H1 (cell line): Measurements from ENCODE around the gene KIDINS220. TPM values are rescaled to one million over a fixed set of nuclear protein-coding genes. Genes with fewer than 3 reads are reported as not detected.

Experiments used
- CTCF ChIA-PET: fragments of 300-600 bp; sonication (Branson Sonifier 250); formaldehyde crosslinking; loops from one replicate; lab custom pipeline; 2021; ENCODE audit not compliant: partially characterized antibody; lab: Charles Lee
- POLR2A ChIA-PET: fragments of 300-600 bp; sonication (Branson Sonifier 250); formaldehyde crosslinking; loops from one replicate; lab custom pipeline; 2021; ENCODE audit warnings: inconsistent platforms; ENCODE audit not compliant: partially characterized antibody; lab: Charles Lee
- DNase-seq, 2 experiments: peaks; one replicate each; pipeline versions ENCODE4 v3.0.0 to v3.0.0-alpha.2; 2010 to 2022; ENCODE audit warnings: low spot score in 2 of 2, low read depth in 1 of 2, mixed read lengths in 1 of 2
- FAIRE-seq: peaks from 2 replicates; lab custom pipeline; 2011; peaks lifted over from hg19 to GRCh38; lab: Jason Lieb, UNC
- H2AFZ ChIP-seq: 2 replicates; pipeline ENCODE4 v1.8.1; 2012; ENCODE audit warnings: low read length, inconsistent platforms
- H2AK5ac ChIP-seq: 2 replicates; pipeline ENCODE4 v1.6.1; 2013; ENCODE audit warnings: low read depth, low read length
- H2BK120ac ChIP-seq: replicated peaks from 2 replicates; pipeline ENCODE3; 2013; ENCODE audit warnings: low read depth, low read length, inconsistent platforms
- H2BK12ac ChIP-seq: 2 replicates; pipeline ENCODE4 v1.6.1; 2013; ENCODE audit warnings: low read depth, low read length
- H2BK15ac ChIP-seq: 2 replicates; pipeline ENCODE4 v1.6.1; 2013; ENCODE audit warnings: low read length
- H2BK20ac ChIP-seq: 2 replicates; pipeline ENCODE4 v1.6.1; 2013; ENCODE audit warnings: low read length
- H2BK5ac ChIP-seq: 2 replicates; pipeline ENCODE4 v1.6.1; 2013; ENCODE audit warnings: low read depth, low read length
- H3K14ac ChIP-seq: 2 replicates; pipeline ENCODE4 v1.6.1; 2013; ENCODE audit warnings: inconsistent platforms; ENCODE audit not compliant: insufficient read length
- H3K18ac ChIP-seq: 2 replicates; pipeline ENCODE4 v1.6.1; 2013; ENCODE audit warnings: low read length; ENCODE audit errors: extremely low read depth
- H3K23ac ChIP-seq: 2 replicates; pipeline ENCODE4 v1.6.1; 2013; ENCODE audit warnings: inconsistent platforms; ENCODE audit not compliant: insufficient read length
- H3K23me2 ChIP-seq: 2 replicates; pipeline ENCODE4 v1.6.1; 2013; ENCODE audit warnings: low read depth, low read length
- H3K27ac ChIP-seq: 2 replicates; pipeline ENCODE4 v1.6.1; 2011; ENCODE audit warnings: low read depth, low read length, inconsistent platforms
- H3K27me3 ChIP-seq, 4 experiments: replicated peaks in 1 of 4; 1 replicate in 1 of 4; 2 replicates in 3 of 4; pipeline versions ENCODE4 v1.6.1 to v1.8.1; 2011 to 2013; ENCODE audit warnings: low read length in 3 of 4, mild to moderate bottlenecking in 3 of 4, inconsistent platforms in 2 of 4, mixed read lengths in 2 of 4, moderate library complexity in 1 of 4; ENCODE audit not compliant: control insufficient read depth in 3 of 4, insufficient read depth in 3 of 4; ENCODE audit errors: extremely low read depth in 1 of 4
- H3K36me3 ChIP-seq, 4 experiments: 2 replicates each; pipeline versions ENCODE4 v1.6.1 to v1.8.1; 2011 to 2013; ENCODE audit warnings: mild to moderate bottlenecking in 4 of 4, low read length in 3 of 4, moderate library complexity in 2 of 4, control low read depth in 1 of 4, inconsistent platforms in 1 of 4; ENCODE audit not compliant: insufficient read depth in 4 of 4, control insufficient read depth in 2 of 4
- H3K4ac ChIP-seq: replicated peaks from 2 replicates; pipeline ENCODE3; 2013; ENCODE audit warnings: low read length, low read depth, mixed read lengths, inconsistent platforms; ENCODE audit not compliant: insufficient read length
- H3K4me1 ChIP-seq, 4 experiments: replicated peaks in 1 of 4; 1 replicate in 1 of 4; 2 replicates in 3 of 4; pipeline versions ENCODE4 v1.6.1 to v1.8.1; 2011 to 2013; ENCODE audit warnings: low read length in 3 of 4, inconsistent platforms in 2 of 4, mixed read lengths in 1 of 4; ENCODE audit not compliant: insufficient read depth in 4 of 4, control insufficient read depth in 3 of 4
- H3K4me2 ChIP-seq, 2 experiments: 2 replicates each; pipeline versions ENCODE4 v1.6.1 to v1.8.1; 2011 to 2013; ENCODE audit warnings: low read depth in 2 of 2, low read length in 2 of 2, control low read depth in 1 of 2, inconsistent platforms in 1 of 2, mild to moderate bottlenecking in 1 of 2; ENCODE audit not compliant: insufficient read depth in 1 of 2
- H3K4me3 ChIP-seq, 4 experiments: fragments of 200-600, 300-600 bp in 1 of 4; sonication (generic), shearing (Covaris generic), sonication (Bioruptor Twin) in 1 of 4; 2 replicates each; pipeline versions ENCODE4 v1.5.1 to v1.8.1; 2011 to 2016; ENCODE audit warnings: low read length in 4 of 4, low read depth in 3 of 4, control low read depth in 2 of 4, inconsistent platforms in 2 of 4, mild to moderate bottlenecking in 2 of 4, mixed read lengths in 1 of 4, moderate library complexity in 1 of 4; ENCODE audit not compliant: insufficient read depth in 2 of 4; ENCODE audit errors: extremely low read depth in 1 of 4
- H3K56ac ChIP-seq: replicated peaks from 2 replicates; pipeline ENCODE3; 2013; ENCODE audit warnings: low read depth, mild to moderate bottlenecking, mixed read lengths, low read length, inconsistent platforms; ENCODE audit not compliant: insufficient read length
- H3K79me1 ChIP-seq: 2 replicates; pipeline ENCODE4 v1.6.1; 2013; ENCODE audit warnings: low read depth, low read length, control low read depth
- H3K79me2 ChIP-seq, 2 experiments: 2 replicates each; pipeline versions ENCODE4 v1.6.1 to v1.8.1; 2012 to 2013; ENCODE audit warnings: low read length in 2 of 2, mild to moderate bottlenecking in 2 of 2, inconsistent platforms in 1 of 2; ENCODE audit not compliant: insufficient read depth in 2 of 2, control insufficient read depth in 1 of 2
- H3K9ac ChIP-seq, 4 experiments: replicated peaks in 1 of 4; 1 replicate in 1 of 4; 2 replicates in 3 of 4; pipeline versions ENCODE4 v1.6.1 to v1.8.1; 2011 to 2013; ENCODE audit warnings: low read depth in 3 of 4, low read length in 3 of 4, control low read depth in 2 of 4, mild to moderate bottlenecking in 2 of 4, moderate library complexity in 2 of 4, inconsistent platforms in 1 of 4; ENCODE audit errors: extremely low read depth in 1 of 4
- H3K9me3 ChIP-seq, 2 experiments: 2 replicates each; pipeline versions ENCODE4 v1.6.1 to v1.8.1; 2012 to 2013; ENCODE audit warnings: mild to moderate bottlenecking in 2 of 2, moderate library complexity in 2 of 2, control low read depth in 1 of 2, inconsistent platforms in 1 of 2, low read depth in 1 of 2, low read length in 1 of 2, mixed read lengths in 1 of 2; ENCODE audit not compliant: insufficient read depth in 2 of 2
- H4K20me1 ChIP-seq, 2 experiments: replicated peaks in 1 of 2; 2 replicates each; pipeline versions ENCODE3 to v1.8.1; 2011 to 2013; ENCODE audit warnings: inconsistent platforms in 2 of 2, low read length in 2 of 2, mild to moderate bottlenecking in 1 of 2; ENCODE audit not compliant: insufficient read depth in 2 of 2, control insufficient read depth in 1 of 2
- H4K5ac ChIP-seq: 2 replicates; pipeline ENCODE4 v1.6.1; 2013; ENCODE audit warnings: low read length, low read depth, mixed read lengths, inconsistent platforms; ENCODE audit not compliant: insufficient read length
- H4K8ac ChIP-seq: 2 replicates; pipeline ENCODE4 v1.8.0; 2013; ENCODE audit warnings: mild to moderate bottlenecking, moderate library complexity, low read length, inconsistent platforms; ENCODE audit not compliant: insufficient read depth; ENCODE audit errors: extremely low read depth
- H4K91ac ChIP-seq: replicated peaks from 2 replicates; pipeline ENCODE3; 2013; ENCODE audit warnings: low read length, mixed read lengths, inconsistent platforms; ENCODE audit not compliant: insufficient read length
- CBX5 ChIP-seq: fragments of 300-800, 300-1000 bp; sonication (generic); IDR thresholded peaks from 2 replicates; pipeline ENCODE4 v1.7.1; 2016; ENCODE audit warnings: antibody characterized with exemption, low read length, low read depth
- CBX8 ChIP-seq: fragments of 300-800, 300-1000 bp; sonication (generic); IDR thresholded peaks from 2 replicates; pipeline ENCODE4 v1.7.1; 2016; ENCODE audit warnings: low read depth, low read length, borderline replicate concordance
- EZH2 ChIP-seq: fragments of 200-600 bp; sonication (generic); IDR thresholded peaks from 2 replicates; pipeline ENCODE4 v1.7.1; 2012; ENCODE audit warnings: low read depth, mild to moderate bottlenecking, moderate library complexity, low read length, inconsistent platforms; ENCODE audit not compliant: severe bottlenecking
- GABPA ChIP-seq: IDR thresholded peaks from 2 replicates; pipeline ENCODE4 v1.6.1; 2011; ENCODE audit warnings: mild to moderate bottlenecking, low read length, moderate library complexity, borderline replicate concordance; ENCODE audit not compliant: insufficient read depth
- HDAC6 ChIP-seq: IDR thresholded peaks from one replicate; pipeline ENCODE4 v1.7.1; 2012; ENCODE audit warnings: low read depth, mild to moderate bottlenecking, inconsistent platforms, low read length, moderate library complexity
- KDM1A ChIP-seq: fragments of 200-600, 300-600 bp; sonication (generic); IDR thresholded peaks from 2 replicates; pipeline ENCODE4 v1.7.1; 2016; ENCODE audit warnings: mild to moderate bottlenecking, low read length, borderline replicate concordance
- RFX5 ChIP-seq: IDR thresholded peaks from 2 replicates; pipeline ENCODE4 v1.6.1; 2011; ENCODE audit warnings: low read depth, low read length, improper control_type of control experiment, borderline replicate concordance
- RXRA ChIP-seq: IDR thresholded peaks from 2 replicates; pipeline ENCODE4 v1.6.1; 2011; ENCODE audit warnings: low read depth, mild to moderate bottlenecking, low read length, moderate library complexity; ENCODE audit not compliant: insufficient read depth
- SIN3A ChIP-seq, 2 experiments: IDR thresholded peaks in 1 of 2; conservative IDR thresholded peaks in 1 of 2; 2 replicates each; pipeline ENCODE4 v1.6.1; 2011 to 2012; ENCODE audit warnings: low read length in 2 of 2, improper control_type of control experiment in 1 of 2, low read depth in 1 of 2, mild to moderate bottlenecking in 1 of 2
- TBP ChIP-seq: IDR thresholded peaks from 2 replicates; pipeline ENCODE4 v1.6.1; 2011; ENCODE audit warnings: low read depth, low read length, improper control_type of control experiment
- ZNF274 ChIP-seq: IDR thresholded peaks from 2 replicates; pipeline ENCODE4 v1.7.0; 2012; ENCODE audit warnings: low read length, borderline replicate concordance; ENCODE audit errors: extremely low read depth
- WGBS, 2 experiments: shearing (Covaris generic) in 1 of 2; methylation state at CpG; one replicate each; pipeline versions ENCODE4 v1.1.6 to v1.1.7; 2013 to 2015; ENCODE audit warnings: low lambda C conversion rate in 2 of 2, mixed read lengths in 2 of 2, inconsistent platforms in 1 of 2, low coverage in 1 of 2, missing lambda C conversion rate in 1 of 2; ENCODE audit not compliant: insufficient replicate concordance in 2 of 2, insufficient coverage in 1 of 2, insufficient read length in 1 of 2; ENCODE audit errors: extremely low coverage in 1 of 2, missing lambda C conversion rate in 1 of 2; 5-methylcytosine and 5-hydroxymethylcytosine counted together
- polyA plus RNA-seq, 7 experiments: library from polyadenylated mRNA; depleted of rRNA in 3 of 7; stranded (reverse) in 5 of 7; unstranded in 2 of 7; fragments of >200 nt in 5 of 7; fragments of 200-250 nt in 2 of 7; gene quantifications; 1 replicate in 5 of 7; 2 replicates in 1 of 7; 4 replicates in 1 of 7; pipeline versions ENCODE4 v1.2.1 to v1.2.3, GENCODE V29; 2011 to 2013; ENCODE audit warnings: missing spikeins in 2 of 7, mixed read lengths in 2 of 7
- total RNA-seq: library from RNA; stranded (reverse); fragmentation: NEBNext Ultra II Directional; extraction: Animal tissue kit (Norgen Biotek cat#: 25700); gene quantifications from 2 replicates; pipeline ENCODE4 v1.2.1, GENCODE V29; 2021
- TF ChIP-seq, protein P1 (sequence below): IDR thresholded peaks from 2 replicates; pipeline ENCODE4 v1.6.1; 2012; ENCODE audit warnings: low read length, inconsistent platforms

The KIDINS220 gene
- total and polyA plus RNA-seq, 2 of the 8 experiments (the other 6 are each of a cell fraction or from before 2014, with no cell fraction given), result 21.2 to 27.1 TPM

DNA sequence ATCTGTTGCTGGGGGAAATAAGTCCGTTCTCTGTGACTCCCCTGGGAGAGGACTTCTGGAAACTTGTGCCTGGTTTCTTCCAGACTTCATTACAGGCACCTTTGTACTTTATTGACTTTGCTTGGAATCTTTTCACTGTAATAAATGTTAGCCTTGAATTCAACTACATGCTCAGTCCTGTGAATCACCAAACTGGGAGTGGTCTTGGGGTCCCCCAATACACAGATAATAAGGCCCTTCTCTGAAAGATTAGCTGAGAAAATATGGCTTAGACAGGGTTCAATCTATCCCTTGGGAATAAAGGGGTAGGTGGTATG lies 48.7 kb upstream of the KIDINS220 start:
- Histone ChIP-seq H2BK120ac (no peak overlapping the region), H3K4me3 (no peak overlapping the region), H3K23ac (no peak overlapping the region), H2BK5ac (no peak overlapping the region), H3K79me2 (no peaks in the 10 kb centered on the region), H3K9ac (no peak overlapping the region), H3K4ac (no peak overlapping the region), H4K5ac (no peak overlapping the region), H2BK20ac (no peak overlapping the region), H4K20me1 (no peaks in the 10 kb centered on the region), H3K14ac (no peak overlapping the region), H3K79me1 (no peaks in the 10 kb centered on the region), H3K36me3 (no peaks in the 10 kb centered on the region; a peak in 1 of 8 replicates), H3K9me3 (no peaks in the 10 kb centered on the region)
- CTCF ChIA-PET, result interaction anchor here (0.7 to 1.6 kb wide), 3 partner anchors 13 to 252 kb away, joined by 3 read pairs; no protein-coding TSS in a partner anchor
- DNase-seq, result no peak
- TF ChIP-seq TBP, result no peak
- TF ChIP-seq EZH2, result no peak
- TF ChIP-seq CBX8, result no peak
- TF ChIP-seq, protein P1, sequence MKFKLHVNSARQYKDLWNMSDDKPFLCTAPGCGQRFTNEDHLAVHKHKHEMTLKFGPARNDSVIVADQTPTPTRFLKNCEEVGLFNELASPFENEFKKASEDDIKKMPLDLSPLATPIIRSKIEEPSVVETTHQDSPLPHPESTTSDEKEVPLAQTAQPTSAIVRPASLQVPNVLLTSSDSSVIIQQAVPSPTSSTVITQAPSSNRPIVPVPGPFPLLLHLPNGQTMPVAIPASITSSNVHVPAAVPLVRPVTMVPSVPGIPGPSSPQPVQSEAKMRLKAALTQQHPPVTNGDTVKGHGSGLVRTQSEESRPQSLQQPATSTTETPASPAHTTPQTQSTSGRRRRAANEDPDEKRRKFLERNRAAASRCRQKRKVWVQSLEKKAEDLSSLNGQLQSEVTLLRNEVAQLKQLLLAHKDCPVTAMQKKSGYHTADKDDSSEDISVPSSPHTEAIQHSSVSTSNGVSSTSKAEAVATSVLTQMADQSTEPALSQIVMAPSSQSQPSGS, result no peak
- no peak for TF ChIP-seq SIN3A (conservative IDR thresholded peaks at IDR 0.05 in 1 of 2, IDR thresholded peaks at IDR 0.05 in 1 of 2; ENCODE audit: low read depth in 1 of 2, low read length in 2 of 2)
- TF ChIP-seq RXRA, result no peak
- no peak for TF ChIP-seq HDAC6
- TF ChIP-seq GABPA, result no peak
- TF ChIP-seq RFX5, result no peak
- no peak for TF ChIP-seq CBX5
- TF ChIP-seq ZNF274, result no peak
- TF ChIP-seq KDM1A, result no peak
- TF ChIP-seq, all 59 proteins: peak for 0
- Histone ChIP-seq H2BK15ac (no peak overlapping the region), H3K4me2 (no peak overlapping the region), H3K23me2 (no peaks in the 10 kb centered on the region), H2AFZ (no peak overlapping the region), H3K4me1 (peaks cover 0 to 5% (median 3%) of the 10 kb centered on the region in 4 experiments; a peak in 5 of 7 replicates), H4K91ac (no peak overlapping the region), H3K18ac (no peak overlapping the region), H2AK5ac (no peak overlapping the region), H2BK12ac (no peak overlapping the region), H3K27ac (no peak overlapping the region), H3K56ac (no peak overlapping the region), H4K8ac (no peak overlapping the region), H3K27me3 (no peaks in the 10 kb centered on the region)
- FAIRE-seq, result no peak
- 92% methylated on average over 1 of the region's 1 CpG; no CpG with 5 or more reads in 1 of the 2 experiments for WGBS, 2 experiments
- POLR2A ChIA-PET, result no interaction called here
